CD4-positive, alpha-beta T cell treated with Interferon gamma for 1 hour (primary cell): ENCODE measurements around the gene DOK5.
"Not testable (repeated sequence)": the region's sequence is repeated elsewhere in the genome, so short reads cannot be mapped to it uniquely, and the experiment has no call there.

Experiments used
- DNase-seq: peaks from one replicate; pipeline ENCODE4 v3.0.0-alpha.2; 2020

DOK5 gene

DNA sequence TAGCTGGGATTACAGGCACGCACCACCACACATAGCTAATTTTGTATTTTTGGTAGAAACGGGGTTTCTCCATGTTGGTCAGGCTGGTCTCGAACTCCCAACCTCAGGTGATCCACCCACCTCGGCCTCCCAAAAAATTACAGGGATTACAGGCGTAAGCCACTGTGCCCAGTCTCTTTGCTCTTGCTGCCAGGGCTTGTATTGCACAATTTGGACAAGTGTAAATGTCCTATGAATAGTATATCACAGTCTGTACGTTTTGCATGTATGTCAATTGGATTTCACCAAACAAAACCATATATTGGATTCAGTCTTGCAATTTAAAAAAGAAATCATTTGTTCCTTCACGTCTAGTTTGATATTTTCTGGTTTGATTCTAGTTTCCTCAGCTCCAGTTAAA is 2.1 kb upstream of the DOK5 start:
- no peak for DNase-seq

DNA sequence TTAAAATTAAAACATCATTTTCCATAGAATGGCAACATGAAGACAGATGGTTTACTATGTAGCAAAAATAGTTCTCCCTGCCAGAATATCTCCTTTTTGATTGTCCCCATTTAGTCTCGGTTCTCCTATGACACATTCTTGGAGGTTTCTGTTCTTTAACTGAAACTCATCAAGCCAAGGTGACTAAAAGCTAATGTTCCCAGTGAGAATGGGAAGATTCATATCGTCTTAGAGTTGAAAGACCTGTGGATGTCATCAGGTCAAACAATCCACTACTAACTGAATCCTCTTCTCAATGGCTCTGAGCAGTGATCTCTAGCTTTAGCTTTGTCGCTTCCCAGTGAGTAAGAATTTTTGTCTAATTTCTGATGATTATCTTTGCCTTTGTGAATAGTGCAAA is 1.3 kb upstream of the DOK5 start:
- DNase-seq = no peak

DNA sequence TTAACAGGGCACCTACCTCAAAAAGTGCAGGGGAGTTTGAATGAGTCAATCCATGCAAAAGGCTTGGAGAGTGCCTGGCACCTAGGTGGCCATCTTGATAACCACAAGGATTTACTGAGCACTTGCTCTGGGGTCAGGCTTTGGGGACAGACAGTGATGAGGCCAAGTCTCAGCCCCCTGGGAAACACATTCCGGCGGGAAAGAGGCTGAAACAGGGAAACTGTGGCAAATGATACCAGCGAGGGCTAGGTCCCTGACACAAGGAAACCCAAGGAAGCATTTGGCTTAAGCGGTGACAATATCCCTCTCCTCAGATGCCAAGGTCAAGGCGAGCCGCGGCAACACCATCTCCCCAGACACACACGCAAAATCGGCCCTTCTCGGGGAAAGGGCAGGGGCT is 527 bp upstream of the DOK5 start:
- no peak for DNase-seq

DNA sequence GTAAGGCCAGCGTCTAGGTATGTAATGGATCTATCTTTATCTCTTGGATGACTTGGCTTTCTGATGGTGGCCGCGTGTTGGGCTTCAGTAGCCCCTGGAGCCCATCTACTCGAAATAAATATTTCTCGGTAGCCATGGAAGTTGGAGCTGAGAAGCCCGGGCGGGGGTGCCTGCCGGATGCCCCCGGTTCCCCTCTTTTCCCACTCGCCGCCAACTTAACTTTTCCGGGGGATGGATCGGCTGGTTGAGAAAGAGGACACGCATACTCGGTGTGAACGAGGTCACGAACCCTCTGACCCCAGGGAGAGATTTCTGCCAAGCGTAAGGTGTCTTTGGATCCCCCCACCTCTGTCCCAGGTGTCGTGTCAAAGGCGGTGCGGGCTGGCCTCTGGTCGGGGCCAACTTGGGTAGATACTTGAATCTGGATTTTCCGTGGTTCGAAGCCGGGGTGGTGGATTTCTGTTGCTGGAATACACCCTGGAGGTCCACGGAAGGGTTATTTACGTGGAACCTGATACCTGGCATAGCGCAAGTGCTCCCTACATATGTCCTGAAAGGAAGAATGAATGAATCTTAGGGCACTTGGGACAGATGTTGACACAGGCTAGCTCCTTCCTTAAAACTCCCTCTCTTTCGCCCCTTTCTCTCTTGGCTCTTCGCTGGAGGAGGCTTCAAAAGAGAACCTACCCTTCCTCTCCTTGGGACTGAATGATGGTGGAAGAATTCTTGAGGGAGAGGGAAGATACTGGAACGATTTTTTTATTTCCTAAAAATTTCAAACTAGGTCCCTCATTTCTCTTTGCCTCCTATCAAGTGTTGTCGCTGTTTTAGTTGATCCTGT is 996 bp downstream of the DOK5 start:
- DNase-seq = no peak

DNA sequence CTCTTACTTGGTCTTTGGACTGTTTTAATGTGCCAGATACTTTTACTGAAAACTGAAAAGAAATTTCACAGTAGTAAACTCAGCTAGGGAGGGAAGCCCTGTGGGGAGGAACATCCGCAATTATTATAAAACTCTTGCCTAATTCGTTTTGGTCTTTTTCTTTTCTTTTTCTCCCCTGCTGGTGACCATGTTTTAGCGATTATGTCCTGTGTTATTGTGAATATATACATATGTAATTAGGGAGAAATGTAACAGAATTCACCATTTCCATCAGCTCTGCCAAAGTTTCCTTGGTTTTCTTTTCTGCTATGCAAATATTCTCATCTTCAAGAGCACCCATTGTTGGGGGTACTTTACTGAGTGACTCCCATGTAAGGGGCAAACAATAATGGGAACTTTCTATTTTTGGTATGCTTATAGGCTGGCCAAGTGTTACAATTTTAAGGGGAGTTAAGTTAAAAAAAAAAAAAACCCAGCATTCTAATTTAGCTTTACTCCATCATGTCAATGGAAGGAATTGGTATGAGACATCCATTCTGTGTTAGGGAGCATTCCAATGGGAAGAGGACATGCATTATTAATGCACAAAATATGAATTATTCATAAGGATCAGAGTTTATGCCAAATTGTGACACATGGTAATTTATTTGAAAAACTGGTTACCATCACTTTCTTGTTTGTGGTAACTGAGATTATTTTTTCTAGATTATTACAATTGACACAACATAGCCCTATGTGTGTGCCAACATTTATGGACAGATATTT is 2.0 kb downstream of the DOK5 start:
- no peak for DNase-seq

DNA sequence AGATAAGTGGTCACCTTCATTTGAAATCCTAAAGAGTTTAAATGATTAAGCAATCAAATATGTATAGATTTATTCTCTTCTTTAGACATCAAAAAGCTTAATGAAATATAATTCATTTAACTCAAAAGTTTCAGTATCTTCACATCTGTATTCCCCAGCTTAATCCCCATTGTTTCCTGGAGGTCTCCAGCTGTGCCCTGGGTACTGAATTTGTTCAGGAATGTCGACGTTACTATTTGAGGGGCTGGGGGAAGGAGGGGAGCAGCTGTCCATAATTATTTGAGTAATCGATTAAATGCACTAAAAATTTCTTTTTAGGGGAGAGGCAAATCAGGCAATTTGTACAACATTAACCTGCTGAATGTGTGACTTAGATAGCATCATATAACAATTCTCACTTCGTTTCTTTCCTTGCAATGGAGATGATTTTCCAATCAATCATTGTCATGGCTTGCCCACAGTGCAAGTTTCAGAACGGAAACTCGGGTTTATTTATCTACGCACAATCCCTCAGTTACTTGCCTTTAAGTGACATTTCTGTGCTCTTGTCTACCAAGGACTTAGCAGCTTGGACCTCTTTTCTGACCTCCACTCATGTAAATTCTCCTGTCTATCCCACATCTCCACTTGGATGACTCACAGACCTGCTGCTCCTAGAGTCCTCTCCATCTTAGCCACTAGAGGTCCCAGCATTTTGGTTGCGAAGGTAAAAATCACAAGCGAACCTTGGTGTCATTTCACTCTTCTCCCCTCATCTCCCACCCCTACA is 3.9 kb downstream of the DOK5 start:
- no peak for DNase-seq

DNA sequence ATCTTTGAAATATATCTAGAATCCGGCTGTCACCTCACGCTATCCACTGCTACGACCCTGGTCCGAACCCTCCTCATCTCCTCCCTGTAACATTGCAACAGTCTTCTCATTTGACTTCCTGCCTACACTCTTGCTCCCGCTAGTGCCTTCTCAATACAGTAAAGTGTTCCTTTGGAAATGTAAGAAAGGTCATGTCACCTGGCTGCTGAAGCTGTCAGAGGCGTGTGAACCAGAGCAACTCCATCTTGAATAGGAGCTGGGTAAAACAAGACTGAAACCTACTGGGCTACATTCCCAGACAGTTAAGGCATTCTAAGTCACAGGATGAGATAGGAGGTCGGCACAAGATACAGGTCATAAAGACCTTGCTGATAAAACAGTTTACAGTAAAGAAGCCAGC is 4.5 kb downstream of the DOK5 start:
- DNase-seq = not testable (repeated sequence)

DNA sequence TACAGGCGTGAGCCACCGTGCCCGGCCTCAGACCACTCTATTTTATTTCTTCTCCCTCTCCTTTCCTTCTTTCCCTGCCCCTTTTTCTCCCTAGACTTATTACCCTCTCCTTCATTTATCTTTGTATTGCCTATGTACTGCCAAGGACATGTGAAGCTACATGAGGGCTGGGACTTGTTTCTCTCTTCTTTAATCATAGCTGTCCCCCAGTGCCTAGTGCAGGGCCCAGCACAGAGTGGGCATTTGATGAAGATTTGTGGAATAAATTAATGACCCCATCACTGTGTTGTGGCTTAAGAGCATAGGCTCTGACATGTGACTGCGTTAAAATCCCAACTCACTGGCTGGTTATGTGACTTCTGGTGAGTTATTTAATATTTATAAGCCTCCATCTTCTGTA is 6.0 kb downstream of the DOK5 start:
- DNase-seq = no peak

DNA sequence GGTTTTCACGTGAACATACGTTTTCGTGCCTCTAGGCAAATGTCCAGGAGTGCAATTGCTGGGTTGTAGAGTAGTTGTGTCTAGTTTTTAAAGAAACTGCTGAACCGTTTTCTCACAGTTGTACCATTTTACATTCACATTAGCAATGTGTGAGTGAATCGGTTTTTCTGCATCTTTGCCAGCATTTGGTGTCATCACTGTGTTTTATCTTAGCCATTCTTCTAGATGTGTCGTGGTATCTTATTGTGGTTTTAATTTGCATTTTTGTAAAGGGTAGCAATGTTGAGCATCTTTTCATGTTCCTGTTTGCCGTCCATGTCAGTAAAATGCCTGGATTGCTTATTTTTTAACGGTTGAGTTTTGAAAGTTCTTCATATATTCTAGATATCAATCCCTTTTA is 10.2 kb downstream of the DOK5 start:
- no peak for DNase-seq

DNA sequence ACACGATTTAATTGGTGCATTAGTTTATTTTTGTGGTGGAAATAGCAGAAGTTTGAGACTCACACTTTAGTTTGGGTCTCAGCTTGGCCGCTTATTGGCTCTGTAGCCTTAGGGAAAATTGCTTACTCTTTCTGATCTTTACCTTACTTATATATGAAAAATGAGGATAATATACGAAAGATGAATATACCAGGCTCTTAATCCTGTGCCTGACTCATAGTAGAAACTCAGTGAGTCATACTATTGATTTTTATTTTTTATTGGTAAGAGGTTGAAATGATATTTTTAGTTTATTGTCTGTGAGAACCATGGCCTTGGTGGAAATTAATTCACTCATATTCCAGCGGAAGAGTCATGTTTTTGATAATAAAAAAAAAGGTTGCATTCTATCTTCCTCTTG is 11.2 kb downstream of the DOK5 start:
- DNase-seq = no peak

DNA sequence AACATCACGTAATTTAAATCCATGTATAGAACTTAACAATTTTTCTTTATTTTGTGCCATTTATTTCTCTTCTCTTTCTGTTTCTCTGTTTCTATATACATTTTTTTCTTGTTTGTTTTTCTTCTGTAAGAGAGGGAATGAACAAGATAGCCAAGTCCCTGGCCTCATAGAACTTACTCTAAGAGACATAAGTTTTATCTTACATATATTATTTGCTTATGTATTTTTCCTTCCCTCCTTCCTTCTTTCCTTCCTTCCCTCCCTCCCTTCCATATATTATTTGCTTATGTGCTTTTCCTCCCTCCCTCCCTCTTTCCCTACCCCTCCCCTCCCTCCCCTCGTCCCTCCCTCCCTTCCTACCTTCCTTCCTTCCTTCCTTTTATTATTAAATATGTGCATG is 13.0 kb downstream of the DOK5 start:
- DNase-seq = no peak

DNA sequence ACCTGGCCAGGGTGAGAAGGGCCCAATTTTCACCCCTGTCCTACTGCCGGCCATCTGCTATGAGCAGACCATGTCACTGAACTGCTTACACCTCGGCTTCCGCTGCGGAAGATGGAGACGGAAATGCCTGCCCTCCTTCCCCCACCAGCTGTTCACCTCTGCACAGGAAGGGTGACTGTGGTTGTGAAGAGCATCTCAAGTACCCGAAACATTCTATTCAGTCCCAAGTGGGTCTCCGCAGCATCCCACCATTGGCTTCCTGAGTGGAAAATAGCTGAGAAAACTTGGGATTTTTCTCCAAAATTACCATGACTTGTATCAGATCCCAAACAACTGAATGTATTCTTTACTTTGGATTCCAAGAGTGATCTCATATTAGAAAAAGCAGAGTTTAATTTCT is 16.1 kb downstream of the DOK5 start:
- DNase-seq = no peak

DNA sequence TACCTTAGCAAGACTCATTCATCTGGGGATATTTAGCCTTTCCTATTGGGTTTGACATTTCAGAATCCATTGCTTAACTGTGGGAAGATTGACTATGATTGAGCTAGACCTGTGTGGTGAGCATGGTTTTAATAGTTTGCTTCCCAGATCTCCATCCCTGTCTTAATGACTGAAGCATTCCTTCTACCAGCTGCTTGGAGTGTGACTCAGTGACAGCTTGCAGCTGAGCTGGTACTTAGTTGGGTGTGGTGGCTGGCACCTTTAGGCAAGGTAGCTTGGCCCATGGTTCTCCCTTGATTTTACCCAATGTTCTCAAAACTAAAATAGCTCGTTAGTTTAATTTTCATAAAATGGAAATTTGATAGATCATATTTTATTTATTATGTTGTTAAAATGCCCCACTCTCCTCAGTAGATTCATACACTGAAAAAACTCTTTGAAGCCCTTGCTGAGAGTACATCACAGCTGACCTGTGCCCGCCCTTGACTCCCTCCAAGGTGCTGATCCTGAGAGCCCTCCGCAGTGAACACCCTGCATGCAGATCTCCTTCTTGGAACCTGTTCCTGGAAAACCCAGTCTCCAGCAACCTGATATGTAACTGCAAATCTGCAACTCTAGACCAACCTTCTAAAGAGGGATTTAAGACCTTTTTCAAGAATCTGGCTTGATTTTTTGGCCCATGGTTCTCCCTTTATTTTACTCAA is 19.1 kb downstream of the DOK5 start:
- DNase-seq = no peak

DNA sequence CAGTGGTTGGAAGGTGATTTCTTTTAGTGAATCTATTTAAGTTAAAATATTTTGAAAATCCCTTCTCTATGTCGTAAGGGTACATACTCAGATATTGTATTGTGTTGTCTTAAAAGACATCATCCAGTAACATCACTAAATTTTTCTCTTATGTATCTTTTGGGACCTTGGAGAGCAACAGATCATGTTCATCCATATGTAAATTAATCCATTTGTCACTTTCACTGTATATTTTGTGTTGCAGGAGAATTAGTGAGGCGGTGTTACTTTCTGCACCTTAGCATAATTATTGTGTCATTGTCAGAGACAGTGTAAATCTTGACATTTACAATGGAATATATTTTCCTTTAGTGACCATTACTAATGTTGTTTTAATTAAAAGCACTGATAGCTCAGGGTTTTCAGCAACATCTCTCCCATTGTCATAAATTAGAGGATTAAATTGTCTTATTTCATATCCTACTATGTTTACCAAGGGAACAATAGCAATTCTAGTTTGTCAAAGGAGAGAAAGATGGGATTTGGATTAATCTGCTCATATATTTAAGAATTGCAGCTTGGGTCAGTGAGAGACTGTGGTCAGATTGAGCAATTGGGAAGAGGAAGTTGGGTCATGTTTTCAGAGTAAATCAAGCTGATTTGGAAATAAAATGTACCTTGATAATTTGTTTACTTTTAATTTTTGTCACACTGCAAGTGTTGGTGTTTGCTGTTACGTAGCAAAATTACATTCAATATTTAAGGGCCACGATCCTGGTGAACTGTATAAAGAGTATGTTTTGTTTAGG is 22.7 kb downstream of the DOK5 start:
- no peak for DNase-seq

DNA sequence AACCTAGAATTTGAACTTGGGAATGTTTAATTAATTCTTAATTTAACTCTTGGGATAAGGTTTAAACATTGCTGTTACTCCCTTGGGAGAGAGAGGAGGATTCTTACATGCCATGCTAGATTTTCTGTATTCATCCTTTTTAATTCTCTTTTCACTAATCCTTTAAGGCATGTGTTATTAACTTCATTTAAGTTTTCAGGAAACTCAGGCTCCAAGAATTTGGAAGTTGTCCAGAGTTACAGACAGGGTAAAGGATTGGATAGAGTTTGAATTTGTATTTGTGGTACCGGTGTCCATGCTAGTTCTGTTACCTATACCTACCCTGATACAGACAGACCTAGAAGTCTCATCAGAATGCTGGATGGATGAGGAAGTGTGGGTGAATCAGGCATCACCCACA is 23.7 kb downstream of the DOK5 start:
- DNase-seq = no peak

DNA sequence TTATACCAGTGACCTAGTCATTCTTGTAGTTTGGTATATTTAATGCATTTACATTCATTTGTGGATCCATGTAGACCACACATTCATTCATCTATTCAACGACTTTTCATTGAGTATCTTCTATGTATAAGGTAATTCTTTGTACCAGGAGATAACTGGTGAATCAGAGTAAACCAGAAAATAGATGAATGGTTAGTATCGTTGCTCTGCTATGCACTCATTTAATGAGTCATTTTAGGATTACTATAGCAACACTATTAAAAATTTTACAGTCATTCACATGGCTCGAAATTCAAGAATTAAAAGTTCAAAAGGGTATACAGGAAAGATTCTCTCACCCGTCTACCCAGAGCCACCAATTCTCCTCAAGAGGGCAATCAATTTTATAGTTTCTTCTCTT is 26.8 kb downstream of the DOK5 start:
- DNase-seq = no peak

DNA sequence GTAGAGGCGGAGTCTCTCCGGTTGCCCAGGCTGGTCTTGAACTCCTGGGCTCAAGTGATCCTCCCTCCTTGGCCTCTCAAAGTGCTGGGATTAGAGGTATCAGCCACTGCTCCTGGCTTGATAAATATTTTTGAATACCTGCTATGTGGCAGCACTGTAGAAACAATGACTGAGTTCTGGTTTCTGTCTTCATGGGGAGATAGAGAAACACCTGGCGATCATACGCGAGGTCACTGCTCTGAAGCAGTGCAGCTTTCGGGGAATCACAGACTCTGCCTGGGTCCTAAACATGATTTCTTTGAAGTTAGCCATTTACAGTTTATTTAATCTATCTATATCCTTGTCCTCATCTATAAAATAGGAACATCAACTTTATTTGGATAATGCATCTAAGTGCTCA is 31.2 kb downstream of the DOK5 start:
- no peak for DNase-seq

DNA sequence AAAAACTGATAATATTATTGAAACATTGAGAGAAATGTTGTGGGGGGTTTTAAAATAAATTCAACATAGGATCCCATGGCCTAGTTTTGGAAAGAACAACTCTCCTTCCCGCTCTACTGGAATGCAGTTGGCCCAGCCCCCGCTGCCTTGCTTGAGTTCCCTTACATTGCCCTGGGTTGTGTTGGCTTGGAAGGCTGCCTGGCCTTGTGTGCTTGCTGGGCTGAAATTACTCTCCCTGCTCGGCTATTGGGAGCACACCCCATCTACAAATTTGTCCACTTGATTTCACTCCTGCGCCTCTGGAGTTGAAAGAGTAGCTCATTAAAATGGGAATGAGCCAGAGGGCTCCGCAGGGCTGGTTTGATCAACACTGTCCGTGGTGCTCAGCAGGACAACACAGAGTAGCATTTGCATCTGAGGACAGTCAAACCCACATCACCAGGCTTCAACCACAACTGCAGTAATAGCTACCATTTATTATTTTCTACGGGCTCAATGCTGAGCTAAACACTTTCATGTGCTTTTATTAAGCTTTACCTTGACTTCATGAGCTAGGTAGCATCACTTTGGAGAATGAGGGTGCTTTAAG is 35.2 kb downstream of the DOK5 start:
- DNase-seq = no peak

DNA sequence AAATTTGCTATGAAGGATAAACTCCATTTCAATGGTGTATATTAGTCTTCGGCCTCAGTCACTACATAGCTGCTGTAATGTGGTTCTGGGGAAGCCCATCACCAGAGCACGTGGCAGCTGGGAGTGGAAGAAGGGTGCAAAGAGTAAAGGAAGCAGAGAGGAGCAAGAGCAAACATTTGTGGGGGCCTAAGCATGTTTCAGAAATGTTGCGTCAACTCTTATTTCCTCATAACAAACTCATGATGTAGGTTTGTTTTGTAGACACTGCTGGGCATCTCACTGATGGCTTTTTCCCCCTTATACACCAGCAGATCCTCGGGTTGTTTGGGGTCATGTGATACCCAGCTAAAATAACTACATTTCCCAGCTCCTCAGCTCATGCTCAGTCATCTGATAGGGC is 37.3 kb downstream of the DOK5 start:
- DNase-seq = no peak

DNA sequence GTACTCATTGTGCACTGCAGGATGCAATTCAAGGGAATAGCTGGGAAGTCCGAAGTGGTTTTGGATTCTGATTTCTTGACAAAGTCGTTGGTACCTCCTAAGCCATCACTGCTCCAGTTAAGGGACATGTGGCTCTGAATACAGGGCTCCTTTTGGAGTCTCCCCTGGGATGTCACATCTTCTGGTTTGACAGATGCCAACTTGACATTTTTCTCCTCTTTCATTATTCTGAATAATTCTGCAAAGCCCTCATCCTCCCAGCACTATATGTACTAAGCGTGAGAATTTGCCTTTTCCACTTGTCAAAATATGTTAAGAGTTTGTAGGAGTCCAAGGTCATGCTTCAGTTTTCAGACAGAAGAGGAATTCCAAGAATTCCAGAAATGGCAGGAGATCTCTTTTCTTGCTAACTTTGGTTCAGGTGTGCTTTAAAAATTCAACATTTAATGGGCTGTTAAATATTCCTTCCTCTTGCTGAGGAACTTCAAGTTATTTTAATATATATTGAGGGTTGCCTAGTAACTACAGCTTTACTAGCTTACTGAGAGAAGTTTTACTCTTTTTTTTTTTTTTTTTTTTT is 38.7 kb downstream of the DOK5 start:
- DNase-seq = no peak
